ENCODE data around the gene HIGD2A. TPM values are rescaled to one million over a fixed set of nuclear protein-coding genes. Genes with fewer than 3 reads are reported as not detected.

The HIGD2A gene
- total RNA-seq, 4 donors from 2014 or later, result 105 to 134 (median 116) TPM

DNA sequence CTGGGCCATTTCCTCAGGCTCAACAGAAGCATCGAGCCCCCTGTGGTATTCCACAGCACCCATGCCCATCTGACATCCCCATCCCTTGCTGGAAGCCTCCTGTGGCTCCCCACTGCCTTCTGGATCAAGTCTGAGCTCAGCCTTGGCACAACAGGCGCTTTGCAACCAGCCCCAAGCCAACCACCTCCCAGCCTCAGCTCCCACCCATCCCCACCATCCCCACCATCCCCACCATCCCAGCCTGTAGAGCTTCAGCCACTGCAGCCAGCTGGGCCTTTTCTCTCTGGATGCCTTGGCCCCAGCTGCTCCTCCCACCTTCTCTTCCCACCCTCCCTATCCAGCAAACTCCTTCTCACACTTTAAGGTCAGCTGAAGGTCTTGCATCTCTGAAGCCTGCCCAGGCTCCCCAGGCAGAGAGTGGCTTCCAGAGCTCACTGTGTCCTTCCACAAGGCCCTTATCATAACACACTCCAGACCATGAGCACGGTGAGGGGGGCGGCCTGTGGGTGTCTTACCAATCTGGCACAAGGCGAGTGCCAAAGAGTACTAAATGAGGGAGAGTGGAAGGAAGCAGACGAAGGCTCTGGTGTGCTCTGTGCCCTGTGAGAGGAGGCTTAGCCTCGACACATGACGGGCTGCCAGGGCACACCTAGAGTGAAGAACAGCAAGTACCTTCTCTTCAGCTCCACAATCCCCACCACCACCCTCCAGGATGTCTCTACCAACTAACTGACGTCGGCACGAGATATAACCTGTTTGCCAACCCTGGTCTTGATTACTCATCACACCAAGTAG, 6.5 kb downstream of the HIGD2A start:
- TF ChIP-seq, protein P1, sequence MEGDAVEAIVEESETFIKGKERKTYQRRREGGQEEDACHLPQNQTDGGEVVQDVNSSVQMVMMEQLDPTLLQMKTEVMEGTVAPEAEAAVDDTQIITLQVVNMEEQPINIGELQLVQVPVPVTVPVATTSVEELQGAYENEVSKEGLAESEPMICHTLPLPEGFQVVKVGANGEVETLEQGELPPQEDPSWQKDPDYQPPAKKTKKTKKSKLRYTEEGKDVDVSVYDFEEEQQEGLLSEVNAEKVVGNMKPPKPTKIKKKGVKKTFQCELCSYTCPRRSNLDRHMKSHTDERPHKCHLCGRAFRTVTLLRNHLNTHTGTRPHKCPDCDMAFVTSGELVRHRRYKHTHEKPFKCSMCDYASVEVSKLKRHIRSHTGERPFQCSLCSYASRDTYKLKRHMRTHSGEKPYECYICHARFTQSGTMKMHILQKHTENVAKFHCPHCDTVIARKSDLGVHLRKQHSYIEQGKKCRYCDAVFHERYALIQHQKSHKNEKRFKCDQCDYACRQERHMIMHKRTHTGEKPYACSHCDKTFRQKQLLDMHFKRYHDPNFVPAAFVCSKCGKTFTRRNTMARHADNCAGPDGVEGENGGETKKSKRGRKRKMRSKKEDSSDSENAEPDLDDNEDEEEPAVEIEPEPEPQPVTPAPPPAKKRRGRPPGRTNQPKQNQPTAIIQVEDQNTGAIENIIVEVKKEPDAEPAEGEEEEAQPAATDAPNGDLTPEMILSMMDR (IDR thresholded peaks at IDR 0.05), result no peak
- ATAC-seq (ENCODE audit: low FRiP score) (no peak), DNase-seq (ENCODE audit: low spot score) (no peak)

DNA sequence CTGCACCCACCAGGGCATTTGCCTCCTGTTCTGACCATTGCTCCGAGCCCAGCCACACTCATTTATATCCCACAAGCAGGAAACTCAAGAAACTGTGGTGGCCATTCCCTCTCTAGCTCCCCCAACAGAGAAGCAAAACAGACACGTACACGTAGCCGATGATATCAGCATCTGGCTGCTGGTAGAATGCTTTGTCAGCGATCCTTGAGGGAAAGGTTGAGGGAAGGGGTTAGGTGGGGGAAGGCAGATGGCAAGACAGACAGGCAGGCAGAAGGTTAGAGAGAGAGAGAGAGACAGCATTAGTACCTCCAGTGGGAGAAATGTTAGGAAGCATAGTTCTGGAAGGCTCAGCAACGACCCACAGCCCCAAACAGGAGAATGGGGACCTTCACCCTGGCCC, 7.8 kb downstream of the HIGD2A start:
- ATAC-seq (ENCODE audit: low FRiP score) (no peak), DNase-seq (ENCODE audit: low spot score) (no peak)
- TF ChIP-seq, protein P1 (IDR thresholded peaks at IDR 0.05), result no peak

DNA sequence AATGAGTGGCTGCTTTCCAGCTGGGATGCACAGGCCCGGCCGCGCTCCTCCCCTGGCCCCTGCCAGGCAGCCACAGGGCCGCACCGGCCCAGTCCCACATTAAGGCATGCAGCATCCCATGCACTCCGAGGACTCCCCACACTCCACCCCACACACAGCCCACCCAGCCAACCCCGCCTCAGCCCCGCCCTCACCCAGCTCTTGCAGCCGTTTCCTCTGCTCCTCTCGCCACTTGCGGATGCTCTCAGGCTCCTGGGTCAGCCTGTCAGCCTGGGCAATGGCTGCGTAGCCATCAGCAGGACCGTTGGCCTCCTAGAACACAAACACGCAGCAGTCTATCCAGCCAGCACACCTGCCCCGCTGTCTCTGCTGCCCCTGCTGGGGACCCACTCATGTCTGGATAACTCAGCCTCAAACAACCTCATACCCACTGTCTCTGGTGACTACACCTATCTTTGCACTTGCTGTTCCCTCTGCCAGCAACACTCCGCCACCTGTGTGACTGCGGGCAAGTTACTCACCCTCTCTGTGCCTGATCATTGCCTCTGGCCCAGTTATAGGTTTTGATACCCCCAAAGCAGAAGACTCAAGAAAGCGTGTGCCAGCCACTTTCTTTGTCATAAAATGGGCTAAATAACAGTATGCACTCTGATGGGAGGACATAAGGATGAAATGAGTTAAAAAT, 9.3 kb downstream of the HIGD2A start:
- TF ChIP-seq, protein P1 (IDR thresholded peaks at IDR 0.05), result no peak
- no peak for DNase-seq (ENCODE audit: low spot score)
- ATAC-seq (ENCODE audit: low FRiP score), result no peak

DNA sequence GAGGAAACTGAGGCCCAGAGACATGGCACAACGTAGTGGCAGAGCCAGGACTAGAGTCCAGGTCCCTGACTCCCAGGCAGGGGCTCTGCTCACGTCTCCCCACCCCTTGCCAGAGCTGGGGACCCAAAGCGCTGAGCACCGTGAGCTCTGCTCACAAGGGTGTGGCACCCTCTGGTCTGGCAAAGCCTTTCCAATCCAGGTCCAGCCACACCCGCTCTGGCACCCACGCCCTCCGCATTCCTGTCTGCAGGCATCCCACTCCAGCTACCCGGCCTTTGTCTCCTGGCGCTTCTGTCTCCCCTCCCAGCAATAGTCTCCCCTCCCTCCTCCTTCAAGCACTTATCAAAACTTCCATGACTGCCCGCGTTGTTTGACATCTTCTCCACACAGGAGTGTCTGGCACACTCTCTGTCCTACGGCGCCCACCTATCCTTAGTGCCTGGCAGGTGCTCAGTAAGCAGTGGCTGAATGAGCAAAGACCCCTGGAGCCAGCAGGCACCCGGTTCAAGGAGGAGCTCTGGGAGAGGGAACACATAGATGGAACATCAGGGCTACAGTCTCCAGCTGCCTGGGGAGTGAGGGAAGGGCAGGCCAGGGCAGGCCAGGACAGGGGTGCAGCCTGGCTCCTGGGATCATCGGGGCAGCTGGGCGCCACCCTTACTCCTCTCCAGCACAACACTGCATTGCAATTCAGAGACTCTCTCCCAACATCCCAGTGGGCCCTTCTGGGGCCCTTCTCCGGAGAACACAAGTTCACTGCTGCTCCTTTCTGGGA, 12.0 kb downstream of the HIGD2A start:
- DNase-seq (ENCODE audit: low spot score) (no peak), ATAC-seq (ENCODE audit: low FRiP score) (peak; percentile 28)
- TF ChIP-seq, protein P1 (IDR thresholded peaks at IDR 0.05), result no peak

DNA sequence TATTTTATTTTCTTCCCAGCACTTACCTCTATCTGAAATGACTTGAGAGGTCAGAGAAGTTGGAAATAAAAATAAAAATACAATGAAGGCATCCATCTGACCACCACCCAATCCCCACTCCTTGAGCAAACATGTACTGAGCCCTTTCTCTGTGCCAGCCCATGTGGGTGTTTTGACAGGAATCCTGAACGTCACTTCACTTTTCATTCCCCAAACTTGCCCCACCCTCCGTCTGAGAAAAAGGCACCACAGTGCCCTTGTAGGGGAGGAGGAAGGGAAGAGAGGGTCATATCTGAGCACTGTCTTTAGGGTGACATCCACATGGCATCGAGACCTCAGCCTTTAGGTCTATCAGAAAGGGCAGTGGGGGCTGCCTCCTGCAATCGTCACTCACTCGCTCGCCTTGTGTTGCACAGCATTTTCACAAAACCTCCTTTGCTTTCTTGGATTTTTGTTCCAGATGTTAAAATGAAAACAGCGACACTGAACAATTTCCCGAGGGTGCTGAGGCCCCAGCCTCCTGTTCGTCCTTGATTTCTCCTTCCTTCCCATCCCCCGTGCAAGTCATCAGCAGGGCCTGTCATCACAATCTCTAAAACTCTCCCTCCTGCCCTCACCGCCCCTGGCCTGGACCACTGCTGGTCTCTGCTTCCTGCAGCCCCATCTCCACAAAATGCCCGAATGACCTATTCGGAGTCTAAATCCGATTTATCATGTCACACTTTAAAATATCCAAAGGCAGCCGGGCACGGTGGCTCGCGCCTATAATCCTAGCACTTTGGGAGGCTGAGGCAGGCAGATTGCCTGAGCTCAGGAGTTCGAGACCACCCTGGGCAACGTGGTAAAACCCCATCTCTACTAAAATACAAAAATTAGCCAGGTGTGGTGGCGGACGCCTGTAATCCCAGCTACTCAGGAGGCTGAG, 13.0 kb downstream of the HIGD2A start:
- no peak for DNase-seq (ENCODE audit: low spot score)
- TF ChIP-seq, protein P1 (IDR thresholded peaks at IDR 0.05), result no peak
- ATAC-seq (ENCODE audit: low FRiP score), result no peak
